Measurements from ENCODE around the gene TRIM66.

The TRIM66 gene

GRCh38 chr11:8566613-8567210 is 115.8 kb downstream of the TRIM66 start:
- no peak for DNase-seq (ENCODE audit: low spot score)

GRCh38 chr11:8564526-8564925 is 117.9 kb downstream of the TRIM66 start:
- DNase-seq (ENCODE audit: low spot score): no peak

All from HuH-7 (cell line).